NK-92 treated with Interleukin-12 subunit alpha and Interleukin-12 subunit beta, amount 100 ng/mL, for 24 hours (cell line): ENCODE results near the gene MMRN1.

Experiments used
- DNase-seq: peaks from one replicate; lab custom pipeline; 2025; lab: John Stamatoyannopoulos, UW

MMRN1 gene

DNA sequence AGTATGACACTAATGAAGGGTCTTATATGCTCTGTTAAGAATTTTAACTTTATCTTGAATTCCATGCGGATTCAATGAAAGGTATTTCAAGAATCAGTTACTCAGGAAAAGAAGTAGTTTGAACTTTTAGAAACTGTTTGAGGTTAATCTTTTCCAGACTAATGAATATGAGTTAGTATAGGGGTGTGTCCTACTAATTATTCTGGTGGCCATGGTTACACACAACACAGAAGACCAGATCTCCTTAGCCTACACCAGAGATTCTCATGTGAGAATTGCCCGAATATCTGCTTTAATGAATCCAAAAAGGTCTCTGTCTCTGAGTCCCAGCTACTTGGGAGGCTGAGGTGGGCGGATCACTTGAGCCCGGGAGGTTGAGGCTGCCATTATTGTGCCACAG lies 100.4 kb downstream of the MMRN1 start:
- DNase-seq = no peak

- no peak for DNase-seq
These were observed 101.2 kb downstream of the MMRN1 start for GRCh38 chr4:89995814-89996213.

DNA sequence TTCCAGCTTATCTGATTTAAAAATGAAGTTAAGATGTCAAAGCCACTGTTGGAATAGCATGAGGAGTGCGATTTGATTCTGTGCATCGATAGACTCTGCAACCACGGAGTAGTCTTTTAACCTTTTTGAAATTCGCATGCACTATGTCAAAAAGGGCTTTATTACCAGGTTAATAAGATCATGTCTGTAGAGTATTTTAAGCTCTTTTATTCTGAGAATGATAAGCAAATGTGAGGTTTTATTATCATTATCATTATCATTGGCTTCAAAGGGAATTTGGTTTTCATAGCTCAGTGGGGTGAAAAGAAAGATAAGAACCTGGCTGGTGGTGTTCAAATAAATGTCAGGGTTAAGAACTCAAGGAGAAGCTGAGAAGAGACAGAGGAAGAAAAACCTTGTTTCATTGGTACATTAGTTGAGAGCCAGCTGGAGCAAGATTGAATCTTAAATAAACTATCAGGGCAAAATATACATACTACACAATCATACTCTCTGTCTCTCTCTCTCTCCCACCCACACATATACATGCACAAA lies 102.6 kb downstream of the MMRN1 start:
- no peak for DNase-seq

DNA sequence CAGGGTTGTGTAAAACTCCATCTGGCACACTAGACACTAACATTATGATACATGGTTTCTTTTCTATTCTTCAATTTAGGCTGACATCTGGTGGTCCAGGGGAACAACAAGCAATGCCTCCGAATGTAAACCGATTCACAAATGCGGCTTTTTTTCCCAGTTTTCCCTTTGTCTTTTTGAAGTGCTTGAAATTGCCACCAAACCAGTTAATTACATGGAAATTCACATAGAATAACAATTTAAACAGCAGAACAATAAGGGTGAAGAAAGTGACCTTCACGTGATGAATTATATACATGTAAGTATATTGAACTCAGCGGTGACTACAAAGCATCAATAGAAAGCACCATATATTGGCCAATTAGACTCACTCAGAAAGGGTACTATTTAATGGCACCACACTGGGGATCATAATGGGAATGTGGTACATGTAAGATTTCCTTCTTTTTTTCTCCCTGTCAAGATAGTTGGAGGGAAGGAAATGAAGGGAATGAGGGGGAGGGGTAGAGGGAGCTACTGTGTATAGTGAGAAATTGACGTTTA lies 103.9 kb downstream of the MMRN1 start:
- no peak for DNase-seq

DNA sequence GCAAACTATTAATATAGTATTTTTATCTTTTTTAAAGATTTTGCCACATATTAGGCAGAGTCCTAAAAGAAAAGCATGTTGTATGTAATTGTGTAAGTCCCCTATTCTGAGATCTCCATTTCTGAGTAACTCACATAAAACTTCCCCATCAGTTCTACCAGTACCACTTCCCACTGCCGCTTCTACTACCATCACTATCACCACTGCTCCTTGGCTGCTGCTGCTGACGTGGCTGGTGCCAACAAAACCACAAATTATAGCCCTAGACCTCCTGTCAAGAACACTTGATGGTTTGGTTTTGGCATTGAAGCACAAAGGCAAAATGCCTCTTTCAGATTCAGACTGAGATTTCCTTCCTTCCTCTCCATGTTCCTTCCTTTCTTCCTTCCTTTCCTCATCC lies 106.4 kb downstream of the MMRN1 start:
- no peak for DNase-seq

GRCh38 chr4:90002441-90003062 lies 107.9 kb downstream of the MMRN1 start:
- DNase-seq = no peak
